ENCODE data around the gene CMYA5. TPM values are rescaled to one million over a fixed set of nuclear protein-coding genes. Genes with fewer than 3 reads are reported as not detected.

The CMYA5 gene
- total and polyA plus RNA-seq, 2 of the 4 experiments (the other 2 are of a cell fraction): 0.39 to 0.90 TPM

- no peak overlapping the region for H2BK20ac ChIP-seq (ENCODE audit: low read depth, low read length)
- no peak overlapping the region for H3K27ac ChIP-seq (ENCODE audit: insufficient read depth, low read length)
- H4K8ac ChIP-seq (ENCODE audit: low read depth in 2 of 2, low read length in 2 of 2): no peak overlapping the region
- DNase-seq (no peak), ATAC-seq (ENCODE audit: low read depth) (no peak)
- CTCF ChIA-PET: no interaction called here
- dilution Hi-C loops (cut with HindIII; ENCODE audit: low sequenced_read_pairs, unreplicated experiment) (no loop called here), intact Hi-C loops (cut with micrococcal nuclease) (no loop called here), in situ Hi-C loops (cut with MboI; ENCODE audit: low sequenced_read_pairs) (no loop called here)
- no peaks in the 10 kb centered on the region for H3K9me3 ChIP-seq (ENCODE audit: control insufficient read depth, insufficient read depth, low read length)
- peaks cover 3% of the 10 kb centered on the region; the same call in 1 of the 2 replicates for H3K27me3 ChIP-seq (ENCODE audit: control insufficient read depth, insufficient read depth, low read length)
- no peak overlapping the region for H4K91ac ChIP-seq (ENCODE audit: insufficient read depth, low read depth, low read length)
- H4K5ac ChIP-seq (ENCODE audit: low read depth, low read length): no peak overlapping the region
- no peak for TF ChIP-seq RAD21 (IDR thresholded peaks at IDR 0.05; ENCODE audit: low read length)
- no peak for TF ChIP-seq MAFK (IDR thresholded peaks at IDR 0.05; ENCODE audit: low read depth, low read length)
- TF ChIP-seq MXI1 (IDR thresholded peaks at IDR 0.05; ENCODE audit: borderline replicate concordance, low read depth, low read length): no peak
- TF ChIP-seq USF2 (IDR thresholded peaks at IDR 0.05; ENCODE audit: low read depth, low read length): no peak
- no peak for TF ChIP-seq POLR2A (IDR thresholded peaks at IDR 0.05; ENCODE audit: low read depth, low read length)
- TF ChIP-seq MAZ (IDR thresholded peaks at IDR 0.05; ENCODE audit: borderline replicate concordance, low read depth, low read length): no peak
- no peak for TF ChIP-seq RFX5 (IDR thresholded peaks at IDR 0.05; ENCODE audit: low read depth, low read length)
- no peak for TF ChIP-seq CHD1 (IDR thresholded peaks at IDR 0.05; ENCODE audit: low read depth, low read length)
- no peak overlapping the region for H2BK5ac ChIP-seq (ENCODE audit: low read depth, low read length, poor library complexity, severe bottlenecking)
- 0 out of 2 replicates have a peak, but pooled peaks cover 2% of the 10 kb centered on the region for H3K9me1 ChIP-seq (ENCODE audit: insufficient read depth, low read length)
- H2BK15ac ChIP-seq (ENCODE audit: low read depth, low read length): no peak overlapping the region
- no peak overlapping the region for H3K18ac ChIP-seq (ENCODE audit: low read depth, low read length)
- H3K4me3 ChIP-seq (ENCODE audit: insufficient read depth, low read depth, low read length): no peak overlapping the region
- H3K4ac ChIP-seq (ENCODE audit: low read depth, low read length): no peak overlapping the region
- H2AFZ ChIP-seq (replicated peaks; ENCODE audit: low read length, poor library complexity): no peak overlapping the region
- no peak overlapping the region for H3K4me2 ChIP-seq (ENCODE audit: low read depth, low read length)
- no peak overlapping the region for H3K23ac ChIP-seq (ENCODE audit: low read depth, low read length)
- POLR2A ChIA-PET (ENCODE audit: unreplicated experiment): no interaction called here
- no peak overlapping the region for H2AK5ac ChIP-seq (ENCODE audit: low read depth, low read length)
- no peak overlapping the region for H2AK9ac ChIP-seq (replicated peaks; ENCODE audit: low read depth, low read length, poor library complexity)
- WGBS, 2 experiments (ENCODE audit: extremely low coverage in 2 of 2, insufficient read length in 1 of 2): 70% methylated on average over 2 of the region's 6 CpGs; no CpG with 5 or more reads in 1 of the 2 experiments
- no peaks in the 10 kb centered on the region for H3K4me1 ChIP-seq (ENCODE audit: control insufficient read depth, insufficient read depth, low read length)
- H3K36me3 ChIP-seq (ENCODE audit: control insufficient read depth, insufficient read depth, low read length): no peaks in the 10 kb centered on the region
- no peak overlapping the region for H3K9ac ChIP-seq (ENCODE audit: low read depth, low read length)
- H4K20me1 ChIP-seq (ENCODE audit: insufficient read depth, low read length): no peaks in the 10 kb centered on the region
- BruUV-seq (replicated peaks): no TSS peak
- no peak overlapping the region for H2BK120ac ChIP-seq (ENCODE audit: low read depth, low read length)
- no peak overlapping the region for H3K14ac ChIP-seq (replicated peaks; ENCODE audit: low read depth, low read length)
- H3K79me1 ChIP-seq (ENCODE audit: low read depth in 1 of 2, low read length in 2 of 2): no peaks in the 10 kb centered on the region
- no peak overlapping the region for H3K56ac ChIP-seq (ENCODE audit: extremely low read depth, insufficient read depth, low read length)
Observed at GRCh38 chr5:79837761-79838551, 148.3 kb downstream of the CMYA5 start.
